HuH-7 (cell line): Measurements from ENCODE around the gene IL17RB.

ENCODE experiments used
- DNase-seq: peaks from one replicate; pipeline ENCODE4 v3.0.0; 2011; ENCODE audit warnings: low spot score

Gene IL17RB

GRCh38 chr3:53846134-53846850 is at the start of gene IL17RB, which contains the start of gene CHDH:
IL17RB (plus strand) TSS chr3:53846568; CDS start chr3:53846589, 21 bp downstream.
CHDH (minus strand) TSS chr3:53846419; CDS start chr3:53824008, 22,411 bp downstream.
- peak; percentile 58 for DNase-seq

GRCh38 chr3:53798144-53798543 is 48.2 kb upstream of the IL17RB start:
- DNase-seq = no peak

DNA sequence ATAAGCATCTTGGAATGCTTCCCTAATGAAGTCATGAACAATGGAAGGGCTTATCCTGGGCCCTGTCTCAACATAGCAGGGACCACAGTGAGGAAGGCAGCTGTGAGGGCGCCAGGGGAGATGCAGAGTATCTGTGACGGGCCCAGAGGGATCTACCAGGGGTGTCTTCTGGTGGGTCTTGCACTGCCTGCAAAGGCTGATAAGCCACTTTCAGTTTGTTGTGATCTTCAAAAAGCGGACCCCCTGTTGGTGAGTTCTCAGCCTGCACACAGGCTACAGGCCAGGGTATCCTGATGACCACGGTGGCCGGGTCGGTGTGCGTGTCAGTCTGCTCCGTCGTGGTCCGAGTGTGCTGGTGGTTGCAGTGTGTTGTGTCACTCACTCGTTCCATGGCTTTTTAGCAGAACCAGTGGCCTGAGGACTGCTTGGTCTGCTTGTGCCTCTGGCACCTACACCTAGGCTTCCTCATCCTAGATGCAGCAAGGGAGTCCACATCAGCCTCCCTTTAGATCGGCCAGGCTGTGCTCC is 47.0 kb upstream of the IL17RB start:
- DNase-seq = no peak

GRCh38 chr3:53800041-53800906 is 46.1 kb upstream of the IL17RB start:
- DNase-seq = no peak

DNA sequence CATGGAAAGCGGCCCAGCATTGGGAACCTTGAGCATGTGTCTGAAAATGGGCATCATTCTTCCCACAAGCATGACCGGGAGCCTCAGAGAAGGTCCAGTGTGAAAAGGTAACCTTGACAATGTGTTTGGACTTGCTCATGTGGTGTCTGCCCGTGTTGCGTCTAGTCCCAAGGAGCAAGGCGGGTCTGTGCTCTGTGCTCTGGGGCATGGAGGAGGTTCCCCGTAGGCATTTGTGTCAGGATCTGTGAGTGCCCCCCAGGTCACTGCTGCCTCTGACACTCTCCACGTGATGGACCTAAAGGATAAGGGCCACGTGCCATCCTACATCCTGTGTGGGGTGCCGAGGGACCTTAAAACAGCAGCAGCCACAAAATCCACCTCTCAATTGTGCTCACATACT is 45.0 kb upstream of the IL17RB start:
- DNase-seq = no peak

DNA sequence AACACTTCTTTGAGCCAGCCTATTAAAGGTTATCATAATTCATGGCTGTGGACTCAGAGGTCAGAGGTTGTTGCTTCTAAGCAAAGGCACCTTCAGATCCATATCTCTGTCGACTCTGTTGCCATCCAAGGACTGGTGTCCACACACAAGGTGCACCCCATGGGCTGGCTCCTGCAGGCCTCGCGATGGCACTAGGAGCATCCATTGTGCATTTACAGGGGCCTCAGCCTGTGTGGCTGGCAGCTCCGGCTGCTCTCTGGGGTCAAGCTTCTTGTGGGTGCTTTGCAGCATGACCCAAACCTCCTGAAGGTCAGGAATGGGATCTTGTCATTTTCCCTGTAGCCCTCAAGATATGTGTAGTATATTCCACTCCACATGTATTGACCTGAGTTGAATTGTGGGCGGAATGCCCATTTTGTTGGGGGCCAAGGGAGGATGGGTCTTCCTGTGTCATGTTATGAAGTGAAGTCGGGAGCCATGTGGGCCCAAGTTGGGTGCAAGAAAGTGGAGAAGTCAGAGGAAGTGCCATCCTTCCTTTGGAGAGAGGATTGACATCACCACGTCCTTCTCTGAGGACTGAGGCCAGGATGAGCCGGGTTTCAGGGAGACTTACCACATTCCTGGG is 44.0 kb upstream of the IL17RB start:
- no peak for DNase-seq

GRCh38 chr3:53803124-53803815 is 43.1 kb upstream of the IL17RB start:
- no peak for DNase-seq

DNA sequence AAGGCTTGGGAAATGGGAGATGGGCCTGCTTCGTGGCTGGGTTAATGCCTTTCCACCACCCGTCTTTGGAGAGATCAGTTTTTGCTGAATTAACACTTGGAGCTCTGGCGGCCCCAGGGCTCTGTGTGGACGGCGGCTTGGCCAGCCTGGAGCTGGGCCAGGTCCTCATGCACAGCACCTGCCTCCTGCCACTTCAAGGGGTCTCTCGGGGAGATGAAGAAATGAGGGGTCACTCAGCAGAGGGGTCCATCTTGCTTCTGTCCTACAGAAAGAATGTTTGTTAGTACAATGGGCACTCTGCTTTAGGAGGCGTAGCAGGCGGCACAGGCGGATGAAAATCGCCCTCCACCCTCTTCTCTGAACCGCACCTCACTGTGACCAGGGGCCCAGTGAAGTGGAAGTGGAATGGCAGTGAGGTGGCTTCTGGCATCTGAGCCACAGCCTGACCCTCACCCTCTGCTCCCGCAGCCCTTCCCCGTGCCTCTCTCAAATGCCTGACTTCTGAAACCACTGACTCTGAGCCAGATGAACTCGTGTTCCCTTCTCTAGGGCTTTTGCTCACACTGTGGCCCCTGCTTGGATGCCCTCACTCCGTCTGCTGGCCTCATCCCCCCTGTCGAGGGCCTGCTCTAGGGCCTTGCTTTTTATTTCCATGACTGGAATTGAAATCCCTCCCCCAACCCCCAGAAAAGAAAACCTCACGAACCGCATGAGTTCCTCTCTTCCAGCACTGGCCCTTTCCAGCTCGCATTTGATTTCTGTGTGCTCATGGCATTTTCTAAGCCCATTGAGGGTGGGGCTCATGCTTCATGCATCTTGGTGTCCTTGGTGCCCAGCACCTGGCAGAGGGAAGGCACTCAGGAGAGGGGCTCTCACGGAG is 42.3 kb upstream of the IL17RB start:
- no peak for DNase-seq

DNA sequence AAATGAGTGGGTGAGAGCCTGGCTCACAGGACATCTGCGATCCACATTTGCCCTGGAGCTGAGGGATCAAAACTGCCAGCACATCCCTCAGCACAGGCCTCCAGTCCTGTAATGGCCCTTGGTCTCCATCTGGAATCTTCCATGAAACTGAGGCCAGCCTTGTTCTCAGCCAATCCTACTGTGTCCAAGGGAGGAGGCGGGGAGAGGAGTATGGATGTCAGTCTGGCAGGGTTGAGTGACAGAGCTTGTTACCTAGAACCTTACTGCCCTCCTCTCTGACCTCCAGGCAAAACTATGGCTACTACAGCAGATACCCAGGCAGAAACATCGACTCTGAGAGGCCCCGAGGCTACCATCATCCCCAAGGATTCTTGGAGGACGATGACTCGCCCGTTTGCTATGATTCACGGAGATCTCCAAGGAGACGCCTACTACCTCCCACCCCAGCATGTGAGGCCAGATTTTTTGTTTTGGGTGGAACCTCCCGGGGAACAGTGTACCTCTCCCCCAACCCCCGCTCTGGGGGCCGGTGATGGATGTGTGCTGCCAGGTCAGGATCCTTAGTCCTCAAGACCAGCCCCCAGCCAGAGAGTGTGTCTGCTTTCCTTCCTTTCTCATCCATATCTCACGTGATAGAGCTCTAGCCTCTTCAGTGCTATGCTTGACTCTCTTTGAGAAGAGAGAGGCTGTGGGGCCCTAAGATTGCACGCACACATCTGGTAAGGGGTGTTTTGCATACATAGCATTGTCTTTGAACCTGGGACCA is 41.5 kb upstream of the IL17RB start:
- no peak for DNase-seq

DNA sequence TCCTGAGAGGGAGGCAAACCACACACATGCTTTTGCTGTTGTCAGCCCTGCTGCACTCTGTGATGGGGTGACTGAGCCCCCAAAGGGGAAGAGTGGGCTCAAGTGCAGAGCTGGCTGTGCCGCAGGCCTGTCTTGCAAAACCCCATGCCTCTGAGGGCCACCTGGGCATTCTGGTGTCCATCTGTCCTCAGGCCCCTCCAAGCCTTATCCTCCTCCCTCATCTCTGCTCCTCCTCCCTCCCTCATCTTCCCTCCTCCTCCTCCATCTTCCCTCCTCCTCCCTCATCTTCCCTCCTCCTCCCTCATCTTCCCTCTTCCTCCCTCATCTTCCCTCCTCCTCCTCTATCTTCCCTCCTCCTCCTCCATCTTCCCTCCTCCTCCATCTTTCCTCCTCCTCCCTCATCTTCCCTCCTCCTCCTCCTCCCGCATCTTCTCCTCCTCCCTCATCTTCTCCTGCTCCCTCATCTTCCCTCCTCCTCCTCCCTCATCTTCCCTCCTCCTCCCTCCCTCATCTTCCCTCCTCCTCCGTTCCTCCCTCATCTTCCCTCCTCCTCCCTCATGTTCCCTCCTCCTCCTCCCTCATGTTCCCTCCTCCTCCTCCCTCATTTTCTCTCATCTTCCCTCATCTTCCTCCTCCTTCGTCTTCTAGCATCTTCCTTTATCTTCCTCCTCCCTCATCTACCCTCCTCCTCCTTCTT is 40.8 kb upstream of the IL17RB start:
- no peak for DNase-seq

DNA sequence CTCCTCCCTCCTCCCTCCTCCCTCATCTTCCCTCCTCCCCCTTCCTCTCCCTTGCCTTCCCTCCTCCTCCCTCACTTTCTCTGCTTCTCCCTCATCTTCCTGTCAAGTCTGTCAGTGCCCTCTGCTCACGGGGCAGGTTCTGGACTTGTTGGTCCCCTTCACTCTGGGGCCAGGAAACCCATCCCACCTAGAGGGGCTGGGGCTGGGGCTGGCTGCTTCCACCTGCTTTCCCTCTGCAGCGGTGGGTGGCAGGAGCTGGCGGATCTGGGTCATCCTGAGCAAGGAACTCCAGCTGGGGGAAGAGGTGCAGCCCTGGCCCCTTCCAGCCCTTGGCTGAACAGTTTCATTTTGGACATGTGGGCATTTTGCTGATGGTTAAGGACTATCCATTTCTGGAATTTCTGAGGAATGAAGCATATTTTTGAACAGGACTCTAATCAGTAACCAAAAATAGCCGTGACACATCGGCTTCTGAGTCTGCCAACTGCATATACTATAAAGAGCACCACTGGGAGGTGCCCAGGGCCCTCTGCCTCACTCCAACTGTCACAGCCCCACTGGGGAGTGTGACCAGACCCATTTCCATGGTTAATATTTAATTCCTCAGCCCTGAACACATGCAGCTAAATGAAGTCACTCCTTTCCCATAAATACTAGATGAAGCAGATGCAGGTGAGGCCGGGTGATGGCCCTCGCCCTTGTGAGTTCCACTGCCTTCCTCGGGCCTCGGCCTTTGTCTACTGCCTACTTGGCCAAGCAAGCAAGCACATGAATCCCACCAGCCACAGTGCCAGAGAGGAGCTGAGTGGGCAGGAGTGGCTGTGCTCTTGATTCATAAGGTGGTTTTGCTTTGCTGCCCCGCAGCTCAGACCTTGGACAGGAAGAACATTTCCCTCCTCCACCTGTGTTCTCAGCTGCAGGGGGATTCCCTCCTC is 39.9 kb upstream of the IL17RB start:
- DNase-seq = no peak

DNA sequence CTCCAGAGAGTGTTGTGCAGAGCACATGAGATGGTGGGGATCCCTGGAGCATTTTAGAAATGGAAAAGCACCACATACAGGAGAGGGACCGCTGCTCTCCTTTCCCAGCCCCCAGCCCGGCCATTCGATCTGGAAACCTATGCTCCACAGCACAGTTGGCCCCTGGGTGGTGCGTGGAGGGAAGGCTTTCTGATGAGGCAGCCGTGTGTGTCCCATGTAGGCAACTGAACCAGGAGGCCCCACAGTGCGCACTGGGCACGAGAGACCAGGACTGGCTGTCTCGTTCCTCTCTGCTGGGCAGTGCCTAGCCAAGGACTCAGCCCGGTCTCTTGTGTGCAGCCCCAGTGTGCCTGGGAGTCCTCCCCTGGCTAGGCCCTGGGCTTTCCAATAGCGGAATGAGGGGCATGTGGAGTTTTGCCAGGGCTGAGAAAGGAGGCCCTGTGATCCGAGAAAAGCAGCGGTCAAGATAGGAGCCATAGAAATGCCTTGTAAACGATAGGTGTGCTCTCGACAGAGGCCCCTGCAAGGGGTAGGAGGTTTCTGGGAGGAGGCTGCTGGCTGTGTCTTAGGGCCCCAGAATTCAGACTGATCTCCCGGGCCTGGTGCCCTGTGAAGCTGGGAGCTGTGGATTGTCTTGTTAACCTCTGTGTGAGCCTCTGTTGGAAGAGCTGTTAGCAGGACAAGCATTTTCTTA is 39.1 kb upstream of the IL17RB start:
- no peak for DNase-seq

GRCh38 chr3:53808496-53808895 is 37.9 kb upstream of the IL17RB start:
- DNase-seq = no peak

- DNase-seq = no peak
Observed at GRCh38 chr3:53809267-53809666, 37.1 kb upstream of the IL17RB start.

- DNase-seq = no peak
Observed at GRCh38 chr3:53809764-53810400, 36.5 kb upstream of the IL17RB start.

GRCh38 chr3:53811143-53811927 is 35.0 kb upstream of the IL17RB start:
- DNase-seq = no peak
